C4-2B (cell line): ENCODE measurements around the gene KAT2B.

Source experiments
- H3K27ac ChIP-seq: fragments of 450-650 bp; 2 replicates; pipeline ENCODE4 v1.5.1; 2017
- CTCF ChIP-seq: fragments of 450-650 bp; conservative IDR thresholded peaks from 2 replicates; pipeline ENCODE4 v1.5.1; 2017; ENCODE audit warnings: mild to moderate bottlenecking
- ZFX ChIP-seq: fragments of 450-650 bp; IDR thresholded peaks from 2 replicates; pipeline ENCODE4 v1.6.1; 2017

KAT2B gene

GRCh38 chr3:20039765-20040547, at the start of gene KAT2B:
KAT2B (plus strand) TSS chr3:20040446; CDS start chr3:20040478, 32 bp downstream.
- H3K27ac ChIP-seq: peak within 1 kb of the TSS; percentile 64

GRCh38 chr3:19994796-19995195, 45.5 kb upstream of the KAT2B start:
- TF ChIP-seq ZFX (no peak), CTCF (no peak)
- H3K27ac ChIP-seq: no peak overlapping the region

More at GRCh38 chr3:20039765-20040547, at the start of gene KAT2B:
- TF ChIP-seq CTCF (peak; percentile 65), ZFX (no peak)

GRCh38 chr3:19997502-19997901, 42.7 kb upstream of the KAT2B start:
- no peak for TF ChIP-seq ZFX
- no peak overlapping the region for H3K27ac ChIP-seq

- TF ChIP-seq ZFX: no peak
- TF ChIP-seq CTCF: no peak
- no peak overlapping the region for H3K27ac ChIP-seq
These were observed 38.3 kb upstream of the KAT2B start for GRCh38 chr3:20001932-20002331.

- H3K27ac ChIP-seq: no peak overlapping the region
- TF ChIP-seq ZFX: no peak
- no peak for TF ChIP-seq CTCF
These were observed 32.3 kb upstream of the KAT2B start for GRCh38 chr3:20007960-20008359.

GRCh38 chr3:20008646-20009045, 31.6 kb upstream of the KAT2B start:
- H3K27ac ChIP-seq: no peak overlapping the region
- TF ChIP-seq ZFX (no peak), CTCF (no peak)

- TF ChIP-seq ZFX (no peak), CTCF (no peak)
- H3K27ac ChIP-seq: no peak within 1 kb of the TSS
These were observed 28.1 kb upstream of the KAT2B start, which contains the start of gene PP2D1 for GRCh38 chr3:20012164-20012563. PP2D1 (minus strand) TSS chr3:20012264; CDS start chr3:20012072, 192 bp downstream.

- TF ChIP-seq CTCF: no peak
- TF ChIP-seq ZFX: no peak
- H3K27ac ChIP-seq: no peak overlapping the region
These were observed 26.9 kb upstream of the KAT2B start for GRCh38 chr3:20013396-20013795.
